HG03280 (cell line): ENCODE data around the gene SKIDA1.

Experiments
- ATAC-seq: cut with Tn5 transposase; IDR thresholded peaks from one replicate; pipeline ENCODE4 v1.9.1; 2021; ENCODE audit warnings: mild to moderate bottlenecking, moderate library complexity; ENCODE audit not compliant: unreplicated experiment

Gene SKIDA1

DNA sequence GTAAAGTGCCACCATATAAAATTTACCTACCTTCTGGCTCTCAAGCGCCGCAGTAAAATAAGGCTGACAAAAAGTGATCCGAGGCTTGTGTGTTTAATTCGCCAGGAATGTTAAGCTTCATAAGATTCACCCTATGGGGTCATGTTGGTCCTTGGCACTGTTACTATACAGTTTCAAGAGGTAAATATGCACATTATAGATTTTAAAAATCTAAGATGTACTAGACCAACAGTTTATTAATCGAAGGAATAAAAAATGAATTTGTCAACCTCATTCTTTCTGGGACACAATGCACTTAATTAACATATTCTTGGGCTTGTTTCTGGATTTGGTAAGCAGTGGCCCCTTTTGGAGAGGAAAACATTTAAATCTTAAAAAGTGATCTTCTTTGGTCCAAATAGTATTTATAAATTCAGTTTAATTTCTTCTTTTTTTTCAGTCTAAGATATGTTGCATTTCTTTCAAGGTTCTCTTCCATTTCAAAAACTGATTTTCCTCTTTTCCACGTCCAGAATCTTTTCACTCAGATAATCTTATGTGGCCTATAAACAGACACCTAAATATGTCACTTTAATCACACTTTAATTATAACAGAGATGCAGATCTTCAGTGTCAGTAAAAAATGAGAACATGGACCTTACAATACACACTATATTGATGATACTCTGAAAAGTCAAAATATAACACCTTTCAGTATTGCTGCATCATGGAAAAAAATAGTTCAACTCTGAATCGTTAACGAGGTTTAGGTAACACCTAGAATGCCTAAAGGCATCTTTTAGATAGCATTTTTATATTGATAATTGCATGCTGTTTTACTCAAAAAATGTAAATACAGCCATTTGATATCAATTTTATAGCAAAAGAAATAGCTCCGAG lies 3.8 kb upstream of the SKIDA1 start:
- ATAC-seq, result no peak

DNA sequence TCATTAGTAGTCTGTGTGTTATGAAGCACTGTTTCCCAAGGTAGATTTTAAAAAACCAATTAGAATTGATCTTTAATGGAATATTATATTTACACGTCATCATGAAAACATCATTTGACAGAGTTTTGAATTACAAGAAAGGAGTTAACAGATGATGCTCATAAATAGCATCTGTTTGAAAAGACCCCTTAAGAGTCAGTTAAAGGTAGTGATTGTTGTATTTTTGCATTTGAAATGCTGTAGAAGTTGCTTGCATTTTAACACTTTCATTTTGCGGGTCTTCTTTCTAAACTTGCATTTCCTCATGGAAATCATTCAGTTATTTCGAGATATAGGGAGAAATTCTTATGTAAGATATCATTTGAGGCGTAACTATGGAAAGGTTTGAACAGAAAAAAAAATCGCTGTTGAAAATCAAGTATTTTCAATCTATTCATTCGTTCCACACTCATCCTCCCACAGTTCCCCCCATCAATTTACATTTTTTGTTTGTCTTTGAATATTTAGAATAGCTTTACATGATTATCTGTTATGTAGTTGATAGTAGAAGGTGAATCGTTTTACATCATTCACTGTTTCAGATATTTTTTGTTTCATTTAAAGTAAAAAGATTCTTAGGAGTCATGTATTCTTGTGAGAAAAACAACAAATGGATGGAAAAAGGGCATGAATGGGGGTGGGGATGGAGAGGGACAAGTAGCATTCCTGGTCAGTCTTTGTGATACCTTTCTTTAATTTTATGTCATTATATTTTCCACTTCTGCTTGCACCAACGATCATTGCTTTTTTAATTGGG lies 3.0 kb upstream of the SKIDA1 start:
- no peak for ATAC-seq

DNA sequence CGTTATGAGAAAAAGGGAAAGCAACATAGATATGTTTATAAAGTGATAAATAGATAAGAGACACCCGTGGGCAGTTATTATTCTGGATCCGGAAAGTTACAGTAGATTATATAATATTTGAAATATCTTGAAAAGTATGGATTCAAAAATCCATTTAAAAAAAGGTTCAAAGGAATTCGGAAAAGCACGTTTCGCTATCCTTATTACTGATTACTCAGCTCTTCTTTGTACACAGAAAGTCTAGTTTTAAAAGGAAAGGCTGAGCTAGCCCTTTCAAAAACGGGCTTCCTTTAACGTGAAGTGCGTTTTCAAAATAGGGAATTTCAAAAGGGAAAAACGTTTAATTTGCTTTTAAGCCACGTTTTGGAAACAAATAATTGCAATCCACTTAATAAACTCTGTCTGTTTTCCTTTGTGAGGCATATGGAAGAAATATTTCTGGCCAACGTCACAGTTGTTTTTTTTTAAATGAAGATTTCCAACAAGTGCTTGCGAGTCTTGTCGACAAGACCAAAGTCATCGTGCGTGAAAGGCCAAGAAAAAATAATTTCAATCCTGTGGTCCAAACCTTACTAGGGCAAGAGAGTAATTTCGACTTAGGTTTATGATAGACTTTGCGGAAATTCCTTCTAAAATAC lies 2.2 kb upstream of the SKIDA1 start:
- ATAC-seq, result no peak

DNA sequence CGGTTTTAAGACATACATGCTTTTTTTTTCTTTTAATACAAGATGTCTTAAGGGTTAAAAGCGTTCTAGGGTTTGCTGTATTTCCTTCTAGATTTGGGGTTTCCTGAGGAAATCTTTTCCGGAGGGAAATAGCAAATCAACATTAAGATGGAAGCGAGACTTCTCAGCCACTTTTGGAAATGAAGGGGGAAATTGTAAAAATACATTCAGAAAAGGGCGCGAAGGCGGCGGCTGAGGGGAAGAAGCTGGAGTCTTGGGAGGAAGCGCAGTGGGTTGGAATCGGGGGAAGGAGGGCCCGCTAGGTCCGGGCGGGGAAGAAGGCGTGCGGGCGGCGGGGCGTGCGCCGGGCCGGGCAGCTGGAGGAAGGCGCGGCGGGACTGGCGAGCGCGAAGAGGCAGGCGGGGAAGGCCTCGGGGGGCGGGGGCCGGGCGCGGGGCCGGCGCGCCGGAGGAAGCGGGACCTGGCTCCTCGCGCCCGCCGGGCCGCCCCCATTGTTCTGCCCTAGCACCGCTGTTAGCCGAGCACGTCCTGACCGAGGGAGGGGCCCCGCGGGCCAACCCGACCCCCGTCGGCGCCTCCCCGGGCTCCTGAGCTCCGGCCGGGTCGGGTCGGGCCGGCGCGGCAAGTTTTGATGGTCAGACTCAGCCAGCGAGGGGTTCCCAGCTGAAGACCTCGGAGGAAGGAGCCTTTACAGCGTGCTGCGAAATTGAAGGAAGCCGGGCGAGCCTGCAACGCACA lies 1.5 kb upstream of the SKIDA1 start:
- ATAC-seq, result peak; percentile 24

DNA sequence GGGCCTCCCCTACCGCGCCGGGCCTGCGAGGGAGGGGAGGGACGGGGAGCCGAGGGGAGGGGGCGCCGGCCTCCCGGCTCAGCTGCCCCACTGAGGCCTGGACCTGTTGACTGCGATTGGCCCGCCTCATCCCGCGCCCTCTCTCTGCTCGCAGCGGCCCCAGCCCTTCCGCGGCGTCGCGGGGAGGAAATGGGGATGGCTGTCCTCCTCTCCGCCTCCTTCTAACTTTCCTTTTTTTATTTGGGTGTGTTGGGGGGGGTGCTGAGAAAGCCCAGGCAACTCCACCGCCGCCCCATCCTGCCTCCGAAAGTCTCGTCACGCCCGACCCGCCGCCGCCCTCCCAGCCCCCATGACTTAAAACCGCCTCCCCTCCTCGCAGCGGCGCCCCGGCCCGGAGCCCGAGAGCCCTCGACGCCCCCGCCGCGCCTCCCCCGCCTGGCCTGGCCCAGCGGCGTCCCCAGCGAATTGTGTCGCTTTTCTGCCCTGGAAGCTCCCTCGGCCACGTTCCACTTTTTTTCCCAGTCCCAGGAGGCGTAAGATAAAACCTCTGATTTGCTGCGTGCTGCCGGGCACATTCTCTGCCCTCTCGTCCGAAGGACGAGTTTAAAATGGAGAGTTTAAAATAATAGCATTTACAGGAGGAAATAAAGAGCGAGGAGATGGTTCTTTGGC lies 842 bp upstream of the SKIDA1 start:
- peak; percentile 27 for ATAC-seq

DNA sequence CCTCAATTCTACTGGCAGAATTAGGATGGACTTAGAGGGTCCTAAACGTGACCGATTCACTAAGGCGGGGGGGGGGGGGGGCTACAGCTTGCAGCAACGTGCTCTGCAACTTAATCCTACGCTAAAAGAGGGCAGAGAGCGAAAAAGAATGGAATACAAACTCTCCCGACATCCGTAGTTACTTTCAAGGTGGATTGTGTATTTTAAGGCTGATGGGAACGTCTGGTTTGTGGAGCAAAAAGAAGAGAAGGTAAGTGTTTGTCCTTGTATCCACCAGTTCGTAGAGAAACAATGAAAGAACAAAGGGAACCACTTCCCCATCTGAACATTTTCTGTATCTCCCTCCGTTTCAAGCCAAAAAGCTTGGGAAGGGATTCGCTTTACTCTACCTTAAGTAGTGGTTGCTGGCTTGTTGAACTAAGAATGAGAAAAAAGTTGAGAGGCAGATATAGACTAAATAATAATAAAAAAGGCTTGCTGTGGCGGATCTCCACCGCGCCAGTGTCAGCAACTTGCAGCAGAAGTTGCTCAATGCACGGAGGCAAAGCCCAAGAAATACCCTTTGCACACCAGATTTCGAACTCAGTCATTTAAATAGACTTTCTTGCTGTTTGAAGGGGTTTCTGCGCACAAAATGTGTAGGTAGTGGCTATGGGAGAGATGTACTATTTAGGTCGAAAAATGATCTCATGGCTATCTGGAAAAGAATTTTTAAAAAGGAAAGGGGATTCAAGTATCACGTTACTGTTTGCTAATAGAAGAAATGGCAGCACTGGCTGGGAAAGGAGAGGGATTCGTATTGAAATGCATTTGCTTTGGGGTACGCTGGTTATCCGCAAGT lies 736 bp downstream of the SKIDA1 start:
- no peak for ATAC-seq

DNA sequence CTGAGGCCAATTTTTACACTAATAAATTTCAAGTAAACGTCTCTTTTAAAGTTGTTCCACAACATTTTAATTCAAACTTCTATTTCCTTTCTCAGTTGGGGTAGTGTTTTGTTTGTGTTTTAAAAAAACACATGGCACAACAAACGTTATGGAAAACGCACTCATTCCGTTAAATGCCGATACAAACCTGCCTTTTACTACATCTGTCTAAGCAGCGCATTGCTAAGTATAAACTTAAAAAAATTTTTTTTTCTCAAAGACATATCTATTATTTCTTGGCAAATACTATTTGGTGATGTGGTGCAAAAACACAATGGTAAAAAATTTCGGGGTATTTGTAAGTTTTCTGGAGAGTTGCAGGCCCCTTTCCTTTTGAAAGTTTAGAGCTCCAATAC lies 1.4 kb downstream of the SKIDA1 start:
- no peak for ATAC-seq

DNA sequence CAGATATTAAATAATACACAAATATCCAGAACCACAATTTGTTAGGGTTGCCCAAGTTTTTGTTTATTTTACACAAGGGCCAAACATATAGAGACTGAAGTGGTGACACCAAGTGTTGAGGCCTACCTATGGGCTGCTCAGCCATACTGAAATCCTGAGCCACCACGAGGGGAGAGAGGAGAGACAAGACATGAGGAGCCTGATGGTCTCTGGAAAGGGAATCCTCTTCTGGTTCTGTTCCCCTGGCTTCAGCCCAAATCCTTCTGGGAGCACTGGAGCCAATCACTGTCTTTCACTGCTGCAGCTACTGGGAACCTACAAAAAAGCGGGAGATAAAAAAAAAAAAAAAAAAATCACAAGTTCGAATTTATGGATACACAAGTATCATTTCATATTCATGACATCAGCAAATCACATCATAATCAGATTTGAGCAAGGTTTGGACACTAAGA lies 1.9 kb downstream of the SKIDA1 start:
- ATAC-seq, result no peak

DNA sequence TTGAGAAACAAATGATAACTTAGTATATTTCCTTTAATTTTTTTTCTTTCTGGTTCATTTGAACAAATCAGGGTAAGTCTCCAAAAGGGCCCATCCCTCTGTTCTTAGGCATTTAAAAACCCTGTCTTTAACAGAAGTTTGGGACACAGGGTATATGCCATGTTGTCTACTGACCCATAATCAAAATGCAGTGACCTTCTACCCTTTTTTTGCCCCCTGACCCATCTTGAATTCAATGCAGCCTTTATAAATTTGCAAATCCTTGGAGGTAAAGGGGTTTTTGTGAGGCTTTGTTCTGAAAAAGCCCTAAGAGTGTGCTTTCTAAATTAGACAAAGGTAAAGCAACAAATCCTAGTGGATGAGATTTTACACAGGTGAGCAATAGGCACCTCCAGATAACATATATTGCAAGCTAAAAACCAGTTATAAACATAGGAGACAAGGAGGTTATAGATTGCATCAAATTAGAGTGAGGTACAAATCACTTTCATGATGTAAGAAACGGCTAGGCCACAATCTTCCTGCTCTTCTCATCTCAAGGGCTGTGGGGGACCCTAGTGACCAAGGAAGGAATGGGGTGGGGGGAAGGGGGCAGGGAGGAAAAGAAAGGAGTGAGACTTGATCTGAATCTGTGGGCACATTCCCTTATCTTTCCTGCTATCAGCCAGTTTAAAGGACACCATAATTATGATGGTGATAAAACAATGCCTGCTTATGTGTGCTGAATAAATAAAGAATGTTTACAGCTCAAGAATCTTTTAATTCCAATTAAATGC lies 2.7 kb downstream of the SKIDA1 start:
- ATAC-seq, result no peak

DNA sequence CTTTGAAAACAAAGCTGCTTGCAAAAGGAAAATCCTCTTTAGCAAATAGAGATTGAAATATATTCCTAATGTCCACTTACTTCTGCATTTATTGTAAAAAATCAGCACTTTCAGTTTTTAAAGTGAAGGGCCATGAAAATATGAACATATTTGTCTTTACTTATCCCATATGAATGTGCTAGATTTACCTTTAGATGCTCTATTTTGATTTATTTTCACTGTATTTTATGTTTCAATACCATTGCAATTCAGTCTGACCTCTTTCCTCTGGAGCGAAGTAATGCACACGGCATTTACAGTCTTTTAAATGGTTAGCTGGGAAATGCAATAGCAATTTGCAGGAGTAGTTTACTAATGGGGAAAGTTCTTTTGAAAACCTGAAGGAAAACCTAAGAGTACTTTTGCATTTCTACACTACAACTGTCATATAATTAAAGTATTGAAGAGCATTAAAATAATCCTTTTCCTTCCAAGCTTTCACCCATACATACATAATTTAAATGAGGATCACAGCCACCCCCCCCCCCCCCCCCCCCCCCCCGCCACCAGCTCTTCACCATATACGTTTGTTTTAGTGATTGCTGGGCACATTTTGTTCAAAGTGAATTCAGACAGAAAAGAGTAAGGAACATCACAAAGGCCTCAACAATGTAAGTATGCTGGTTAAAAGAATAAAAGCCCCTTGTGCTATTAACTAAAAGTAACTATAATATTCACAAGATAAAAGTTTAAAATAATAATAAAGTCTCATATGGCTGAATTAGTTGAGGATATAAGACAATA lies 3.5 kb downstream of the SKIDA1 start:
- ATAC-seq, result no peak

DNA sequence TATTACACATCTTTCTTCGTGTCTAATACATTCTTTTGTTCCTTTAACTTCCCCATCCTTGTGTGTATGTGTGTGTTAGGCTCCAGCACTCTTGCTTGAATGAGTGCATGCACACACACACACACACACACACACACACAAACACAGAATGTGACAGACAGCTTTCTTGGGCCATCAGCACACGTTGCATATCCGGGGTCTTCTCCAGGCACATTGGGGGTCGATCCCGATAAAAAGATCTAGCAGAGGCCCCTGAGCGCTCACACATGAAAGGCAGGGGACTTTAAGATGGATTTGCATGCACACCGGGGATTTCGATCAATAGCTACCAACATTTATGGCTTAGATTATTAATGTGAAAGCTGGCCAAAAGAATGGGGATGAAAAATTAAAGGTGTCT lies 4.5 kb downstream of the SKIDA1 start:
- no peak for ATAC-seq

DNA sequence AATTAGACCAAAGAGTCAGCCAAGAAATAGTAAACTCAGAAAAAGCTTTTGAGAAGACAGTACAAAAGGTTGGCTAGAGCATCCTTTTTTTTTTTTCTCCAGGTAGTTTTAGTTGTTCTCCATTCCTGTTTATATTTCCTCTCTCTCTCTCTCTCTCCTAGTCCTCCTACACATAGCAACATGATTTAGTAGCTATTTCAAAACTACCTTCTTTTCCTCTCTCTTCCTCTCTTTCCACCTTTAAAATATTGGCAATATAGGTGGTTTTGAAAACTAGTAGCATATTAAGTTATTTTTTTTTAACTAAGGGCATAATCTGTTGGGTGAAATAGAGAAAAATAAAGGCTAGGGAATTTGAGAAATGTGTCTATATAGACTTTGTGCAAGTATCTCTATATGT lies 5.0 kb downstream of the SKIDA1 start:
- no peak for ATAC-seq

DNA sequence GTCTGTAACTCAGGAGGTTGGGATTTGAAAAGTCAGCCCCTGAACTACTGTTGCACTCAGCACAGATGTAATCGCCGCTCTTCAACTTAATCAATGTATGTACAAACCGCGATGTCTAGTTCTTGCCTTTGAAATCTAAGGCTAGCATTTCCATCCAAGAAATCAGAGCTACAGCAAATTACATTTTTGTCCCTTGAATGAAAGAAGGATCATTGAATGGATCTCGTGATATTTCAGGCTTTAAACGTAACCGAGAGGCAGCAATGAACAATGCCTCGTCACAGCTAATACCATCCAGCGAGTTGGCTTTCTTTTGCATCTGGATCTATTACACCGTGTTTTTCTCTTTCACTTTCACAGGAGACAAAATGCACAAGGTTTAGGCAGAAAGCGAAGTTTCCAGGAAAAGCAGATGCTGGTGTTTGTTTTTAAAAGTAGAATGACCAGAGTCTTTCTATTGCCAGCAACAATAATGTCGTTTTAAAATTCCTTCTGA lies 5.5 kb downstream of the SKIDA1 start:
- no peak for ATAC-seq

DNA sequence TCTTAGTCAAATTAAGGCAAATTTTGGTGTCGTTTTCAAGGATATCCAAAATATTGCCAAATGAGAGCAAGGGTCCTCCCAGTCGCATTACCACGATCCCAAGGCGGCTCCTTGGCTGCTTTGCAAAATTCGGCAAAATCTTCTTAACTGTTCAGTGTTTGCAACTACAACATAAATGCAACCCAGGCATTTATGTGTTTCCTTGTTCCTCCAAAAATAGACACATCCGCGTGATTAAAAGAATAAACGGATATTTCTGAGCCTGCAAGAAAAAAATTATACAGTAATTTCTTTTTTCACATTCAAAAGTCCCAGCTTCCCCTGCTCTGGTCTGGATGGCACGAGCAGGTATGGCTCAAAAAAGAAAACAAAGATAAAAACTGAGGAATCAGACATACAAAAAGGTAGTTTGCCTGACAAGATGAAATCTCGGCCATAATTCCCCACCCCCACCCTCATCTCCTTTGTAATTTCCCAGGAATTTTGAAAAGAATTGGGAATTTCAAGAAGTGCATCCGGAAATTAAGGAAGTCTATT lies 6.0 kb downstream of the SKIDA1 start:
- ATAC-seq, result no peak

DNA sequence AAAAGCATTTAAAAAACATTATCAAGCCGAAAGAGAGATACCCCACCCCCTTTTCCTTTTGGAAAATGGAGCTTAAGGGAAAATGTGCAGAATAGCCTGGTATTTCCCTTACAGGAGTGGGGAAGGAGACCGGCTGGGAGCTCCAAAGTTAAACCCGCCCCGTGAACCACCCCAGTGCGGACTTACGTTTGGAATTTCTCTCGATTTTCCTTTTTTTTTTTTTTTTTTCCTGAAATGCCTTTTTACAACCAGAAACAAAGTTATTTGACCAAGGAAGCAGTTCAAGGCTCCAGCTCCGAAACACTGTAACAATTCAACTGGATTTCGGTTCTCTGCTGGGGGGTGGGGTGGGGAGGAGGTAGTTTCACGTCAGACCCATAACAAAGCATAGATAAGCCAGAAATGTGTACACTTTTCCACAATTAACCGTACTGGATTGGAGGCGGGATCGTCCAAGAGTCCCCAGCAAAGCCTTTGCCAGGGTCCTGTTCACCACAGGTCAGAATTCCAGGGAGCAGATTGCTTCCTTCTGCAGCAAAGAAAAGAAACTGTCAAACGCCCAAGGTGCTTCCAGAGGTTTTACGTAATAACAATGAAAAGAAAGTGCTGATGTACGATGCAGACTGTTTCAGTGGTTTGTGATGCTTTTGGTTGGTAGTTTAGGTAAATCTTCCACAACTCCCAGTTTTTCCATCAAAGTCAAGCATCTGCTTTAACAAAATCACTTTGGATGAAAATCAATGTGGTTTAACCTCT lies 6.7 kb downstream of the SKIDA1 start:
- ATAC-seq, result no peak

DNA sequence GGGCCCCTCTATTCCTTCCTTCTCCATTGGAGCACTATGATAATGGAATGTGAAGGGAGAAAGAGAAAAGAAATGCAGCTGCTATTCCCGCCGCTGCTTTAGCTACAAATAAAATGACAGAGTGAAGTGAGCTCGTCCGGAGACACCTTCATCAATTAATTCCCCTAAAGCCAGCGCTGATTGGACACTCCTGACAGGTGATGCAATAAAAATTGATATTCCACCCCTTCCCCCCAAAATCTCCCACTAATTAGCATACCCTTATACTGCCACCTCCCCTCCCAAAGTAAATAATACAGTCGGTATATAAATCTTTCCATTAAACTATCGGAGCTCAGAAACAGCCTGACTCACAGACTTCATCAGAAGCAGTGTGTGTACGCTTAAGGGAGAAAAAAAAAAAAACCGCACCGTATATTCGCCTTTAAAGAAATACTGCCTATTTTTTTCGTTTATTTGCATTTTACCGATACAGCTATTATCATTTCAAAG lies 7.3 kb downstream of the SKIDA1 start:
- ATAC-seq, result no peak
